GM23338 (cell line): ENCODE data around the gene NT5C1A. TPM values are rescaled to one million over a fixed set of nuclear protein-coding genes. Genes with fewer than 3 reads are reported as not detected.

Experiments
- ATAC-seq: fragments of 200-7000 bp; cut with Tn5 transposase; 3 replicates; pipeline ENCODE4 v1.9.1; 2020
- DNase-seq: peaks from one replicate; pipeline ENCODE4 v3.0.0-alpha.2; 2015; ENCODE audit warnings: low spot score
- H2AFZ ChIP-seq: fragments of 200-600 bp; sonication (generic); 2 replicates; pipeline ENCODE4 v1.8.0; 2016; ENCODE audit warnings: antibody characterized with exemption, mild to moderate bottlenecking, moderate library complexity
- H3F3A ChIP-seq: fragments of 200-600 bp; sonication (generic); replicated peaks from 2 replicates; pipeline ENCODE4 v1.8.0; 2017; ENCODE audit warnings: antibody characterized with exemption, mixed run types, low read depth
- H3K27ac ChIP-seq: fragments of 200-600 bp; sonication (generic); 2 replicates; pipeline ENCODE4 v1.6.1; 2016; ENCODE audit warnings: low read depth
- H3K27me3 ChIP-seq: fragments of 200-600 bp; sonication (generic); 2 replicates; pipeline ENCODE4 v1.8.0; 2016; ENCODE audit warnings: mild to moderate bottlenecking, mixed run types, moderate library complexity; ENCODE audit not compliant: insufficient read depth
- H3K36me3 ChIP-seq: fragments of 200-600 bp; sonication (generic); 2 replicates; pipeline ENCODE4 v1.8.0; 2016; ENCODE audit warnings: mild to moderate bottlenecking; ENCODE audit not compliant: insufficient read depth
- H3K4me1 ChIP-seq: fragments of 200-600 bp; sonication (generic); 2 replicates; pipeline ENCODE4 v1.8.0; 2016; ENCODE audit warnings: mild to moderate bottlenecking, moderate library complexity; ENCODE audit not compliant: insufficient read depth
- H3K4me2 ChIP-seq: fragments of 200-600 bp; sonication (generic); 2 replicates; pipeline ENCODE4 v1.7.1; 2017; ENCODE audit warnings: mixed run types
- H3K4me3 ChIP-seq: fragments of 200-600 bp; sonication (generic); 2 replicates; pipeline ENCODE4 v1.6.1; 2016; ENCODE audit warnings: mixed run types
- H3K79me2 ChIP-seq: fragments of 200-600 bp; sonication (generic); replicated peaks from 2 replicates; pipeline ENCODE4 v1.8.0; 2017; ENCODE audit warnings: mild to moderate bottlenecking; ENCODE audit not compliant: insufficient read depth
- H3K9me2 ChIP-seq: fragments of 200-600 bp; sonication (generic); 2 replicates; pipeline ENCODE4 v1.8.0; 2017; ENCODE audit not compliant: insufficient read depth
- H4K20me1 ChIP-seq: fragments of 200-600 bp; sonication (generic); replicated peaks from 2 replicates; pipeline ENCODE4 v1.8.0; 2017; ENCODE audit warnings: mild to moderate bottlenecking; ENCODE audit not compliant: insufficient read depth
- H3K27ac Mint-ChIP-seq: 2 replicates; pipeline ENCODE4 v1.8.0; 2020; ENCODE audit warnings: inconsistent platforms, mild to moderate bottlenecking, moderate library complexity, mixed read lengths
- H3K27me3 Mint-ChIP-seq: 3 replicates; pipeline ENCODE4 v1.8.0; 2022; ENCODE audit warnings: low read depth, mild to moderate bottlenecking, moderate library complexity, mixed read lengths, inconsistent platforms; ENCODE audit not compliant: insufficient read depth, poor library complexity
- H3K36me3 Mint-ChIP-seq: 3 replicates; pipeline ENCODE4 v1.8.0; 2021; ENCODE audit warnings: low read depth, mild to moderate bottlenecking, inconsistent platforms, moderate library complexity, mixed read lengths
- H3K4me1 Mint-ChIP-seq: 3 replicates; pipeline ENCODE4 v1.8.0; 2020; ENCODE audit warnings: mild to moderate bottlenecking, inconsistent platforms, mixed read lengths
- H3K4me3 Mint-ChIP-seq: 3 replicates; pipeline ENCODE4 v1.8.0; 2021; ENCODE audit warnings: moderate library complexity, mild to moderate bottlenecking, inconsistent platforms, mixed read lengths
- H3K9me3 Mint-ChIP-seq: 3 replicates; pipeline ENCODE4 v1.8.0; 2020; ENCODE audit warnings: moderate library complexity, mild to moderate bottlenecking, inconsistent platforms, mixed read lengths
- CREB1 ChIP-seq: fragments of 250-450 bp; sonication (Bioruptor Pico); IDR thresholded peaks from 2 replicates; pipeline ENCODE4 v1.5.0; 2020; ENCODE audit warnings: low read depth, mild to moderate bottlenecking, moderate library complexity
- CTCF ChIP-seq, 2 experiments: fragments of 200-600 bp in 1 of 2; sonication (generic) in 1 of 2; conservative IDR thresholded peaks; 2 replicates each; pipeline versions ENCODE4 v1.5.1 to v1.6.1; 2016 to 2017; ENCODE audit warnings: antibody characterized with exemption in 2 of 2, low read depth in 2 of 2, mild to moderate bottlenecking in 2 of 2, moderate library complexity in 1 of 2
- EZH2 ChIP-seq: fragments of 200-600 bp; sonication (generic); IDR thresholded peaks from one replicate; pipeline ENCODE4 v1.8.0; 2017; ENCODE audit warnings: antibody characterized with exemption, mild to moderate bottlenecking, low read depth; ENCODE audit not compliant: unreplicated experiment
- EZH2phosphoT487 ChIP-seq: fragments of 200-600 bp; sonication (generic); IDR thresholded peaks from one replicate; pipeline ENCODE4 v1.8.1; 2018; ENCODE audit warnings: antibody characterized with exemption; ENCODE audit not compliant: unreplicated experiment
- JUNB ChIP-seq: IDR thresholded peaks from one replicate; pipeline ENCODE4 v1.6.1; 2016; ENCODE audit warnings: antibody characterized with exemption; ENCODE audit not compliant: unreplicated experiment
- STAT1 ChIP-seq: IDR thresholded peaks from one replicate; pipeline ENCODE4 v1.6.1; 2016; ENCODE audit warnings: antibody characterized with exemption; ENCODE audit not compliant: unreplicated experiment
- polyA plus RNA-seq: library from polyadenylated mRNA; unstranded; fragments of >200 nt; fragmentation: Nextera tagmentation; extraction: Ambion mirVana; gene quantifications from 2 replicates; pipeline ENCODE4 v1.2.1, GENCODE V29; 2016
- total RNA-seq: library from RNA; depleted of rRNA; stranded (reverse); fragments of >200 nt; shearing (Covaris generic); gene quantifications from 2 replicates; pipeline ENCODE4 v1.2.3, GENCODE V29; 2014

The NT5C1A gene
- total and polyA plus RNA-seq, 2 experiments from 2014 or later: not detected

GRCh38 chr1:39711104-39711965, 39.4 kb upstream of the NT5C1A start:
- no peaks in the 10 kb centered on the region for H3K79me2 ChIP-seq
- ATAC-seq (peak; percentile 10), DNase-seq (peak; percentile 34)
- H3K9me2 ChIP-seq: no peaks in the 10 kb centered on the region
- H3K4me3 Mint-ChIP-seq: no peak overlapping the region; the same call in 2 of the 3 replicates
- peaks cover 100% of the 10 kb centered on the region for H3K27me3 Mint-ChIP-seq
- peaks cover 54% of the 10 kb centered on the region for H4K20me1 ChIP-seq
- no peaks in the 10 kb centered on the region for H3K9me3 Mint-ChIP-seq
- no peak overlapping the region for H3K27ac Mint-ChIP-seq
- no peaks in the 10 kb centered on the region for H3K36me3 ChIP-seq
- peaks cover 12% of the 10 kb centered on the region; the same call in 1 of the 2 replicates for H3F3A ChIP-seq
- peaks cover 100% of the 10 kb centered on the region for H3K27me3 ChIP-seq
- 0 out of 2 replicates have a peak overlapping the region, but pooled peaks have one; percentile 28 for H3K4me2 ChIP-seq
- no peak overlapping the region for H3K27ac ChIP-seq
- H3K4me3 ChIP-seq: no peak overlapping the region
- H3K36me3 Mint-ChIP-seq: no peaks in the 10 kb centered on the region
- TF ChIP-seq JUNB (no peak), CTCF (conservative IDR thresholded peaks at IDR 0.05; ENCODE audit: low read depth in 2 of 2) (peak; percentile 23 to 31; a peak in 3 of 4 replicates), EZH2 (peak; percentile 42)
- H3K4me1 ChIP-seq: peaks cover 7% of the 10 kb centered on the region; the same call in 1 of the 2 replicates
- no peak overlapping the region for H2AFZ ChIP-seq
- H3K4me1 Mint-ChIP-seq: peaks cover 15% of the 10 kb centered on the region

- Mint-ChIP-seq H3K36me3 (no peaks in the 10 kb centered on the region), H3K4me3 (no peak overlapping the region), H3K4me1 (peaks cover 15% of the 10 kb centered on the region), H3K27ac (no peak overlapping the region), H3K27me3 (peaks cover 95% of the 10 kb centered on the region), H3K9me3 (no peaks in the 10 kb centered on the region)
- DNase-seq (no peak), ATAC-seq (no peak)
- H3F3A ChIP-seq: peaks cover 6% of the 10 kb centered on the region; the same call in 1 of the 2 replicates
- no peaks in the 10 kb centered on the region for H3K36me3 ChIP-seq
- no peaks in the 10 kb centered on the region for H3K79me2 ChIP-seq
- H3K27me3 ChIP-seq: peaks cover 100% of the 10 kb centered on the region
- H3K4me3 ChIP-seq: no peak overlapping the region
- no peak overlapping the region for H3K4me2 ChIP-seq
- peaks cover 32% of the 10 kb centered on the region for H4K20me1 ChIP-seq
- H3K9me2 ChIP-seq: no peaks in the 10 kb centered on the region
- no peak overlapping the region for H2AFZ ChIP-seq
- TF ChIP-seq CREB1 (CRISPR knock-in tag) (no peak), CTCF (conservative IDR thresholded peaks at IDR 0.05; ENCODE audit: low read depth in 2 of 2) (no peak), STAT1 (no peak), JUNB (no peak), EZH2phosphoT487 (no peak), EZH2 (no peak)
- no peak overlapping the region for H3K27ac ChIP-seq
- peaks cover 7% of the 10 kb centered on the region; the same call in 1 of the 2 replicates for H3K4me1 ChIP-seq
Observed at GRCh38 chr1:39707506-39707905, 35.6 kb upstream of the NT5C1A start.
